HEK293 (cell line): Measurements from ENCODE around the gene MED16.

Source experiments
- CTCF ChIA-PET: fragments of 350-600 bp; formaldehyde crosslinking; extraction: SDS; loops from one replicate; lab custom pipeline; 2021; ENCODE audit warnings: antibody characterized with exemption; lab: Yijun Ruan, JAX
- POLR2A ChIA-PET: fragments of 300-600 bp; formaldehyde crosslinking; extraction: SDS; loops from one replicate; lab custom pipeline; 2020; ENCODE audit warnings: antibody characterized with exemption, inconsistent platforms; lab: Yijun Ruan, JAX
- H3K27ac ChIP-seq: fragments of 200-500 bp; sonication (Bioruptor generic); 2 replicates; pipeline ENCODE4 v1.5.1; 2014; ENCODE audit warnings: low read depth, low read length, control low read depth, inconsistent platforms; ENCODE audit errors: extremely low read depth
- H3K36me3 ChIP-seq, 2 experiments: fragments of 200-500 bp in 1 of 2; sonication (Bioruptor generic) in 1 of 2; 1 replicate in 1 of 2; 2 replicates in 1 of 2; pipeline ENCODE4 v1.5.1; 2014 to 2017; ENCODE audit warnings: inconsistent platforms in 2 of 2, low read length in 2 of 2; ENCODE audit not compliant: control insufficient read depth in 2 of 2, insufficient read depth in 1 of 2
- H3K4me1 ChIP-seq: fragments of 200-500 bp; sonication (Bioruptor generic); 2 replicates; pipeline ENCODE4 v1.5.1; 2014; ENCODE audit warnings: mild to moderate bottlenecking, low read length, inconsistent platforms; ENCODE audit not compliant: control insufficient read depth, insufficient read depth
- H3K4me3 ChIP-seq: 2 replicates; pipeline ENCODE4 v1.5.1; 2011; ENCODE audit warnings: low read depth, mild to moderate bottlenecking, control low read depth, low read length, moderate library complexity
- H3K9me3 ChIP-seq: fragments of 200-500 bp; sonication (Bioruptor generic); 2 replicates; pipeline ENCODE4 v1.5.1; 2014; ENCODE audit warnings: low read depth, low read length, inconsistent platforms; ENCODE audit not compliant: control insufficient read depth, insufficient read depth
- BCL11A ChIP-seq: fragments of 450-650 bp; formaldehyde crosslinking; IDR thresholded peaks from 2 replicates; pipeline ENCODE4 v1.5.1; 2016; ENCODE audit warnings: low read depth, missing biosample characterization, missing genetic modification characterization
- KLF8 ChIP-seq: fragments of 450-650 bp; formaldehyde crosslinking; IDR thresholded peaks from 2 replicates; pipeline ENCODE4 v1.5.1; 2016; ENCODE audit warnings: missing biosample characterization, missing genetic modification characterization
- SP2 ChIP-seq: fragments of 450-650 bp; formaldehyde crosslinking; IDR thresholded peaks from 2 replicates; pipeline ENCODE4 v1.5.1; 2016; ENCODE audit warnings: missing biosample characterization, missing genetic modification characterization
- WT1 ChIP-seq: fragments of 450-650 bp; formaldehyde crosslinking; IDR thresholded peaks from 2 replicates; pipeline ENCODE4 v1.5.1; 2016; ENCODE audit warnings: missing biosample characterization, missing genetic modification characterization
- YY1 ChIP-seq: fragments of 450-650 bp; formaldehyde crosslinking; IDR thresholded peaks from 2 replicates; pipeline ENCODE4 v1.5.1; 2018; ENCODE audit warnings: missing biosample characterization, missing genetic modification characterization
- ZBTB10 ChIP-seq: fragments of 450-650 bp; formaldehyde crosslinking; IDR thresholded peaks from 2 replicates; pipeline ENCODE4 v1.5.1; 2016; ENCODE audit warnings: missing biosample characterization, missing genetic modification characterization
- ZBTB21 ChIP-seq: fragments of 450-650 bp; formaldehyde crosslinking; IDR thresholded peaks from 2 replicates; pipeline ENCODE4 v1.5.1; 2017; ENCODE audit warnings: missing biosample characterization, missing genetic modification characterization
- ZFP69B ChIP-seq: fragments of 450-650 bp; formaldehyde crosslinking; IDR thresholded peaks from 2 replicates; pipeline ENCODE4 v1.5.1; 2016; ENCODE audit warnings: missing biosample characterization, missing genetic modification characterization
- ZNF16 ChIP-seq: fragments of 450-650 bp; formaldehyde crosslinking; IDR thresholded peaks from 2 replicates; pipeline ENCODE4 v1.5.1; 2016; ENCODE audit warnings: low read depth, missing biosample characterization, missing genetic modification characterization
- ZNF18 ChIP-seq: fragments of 450-650 bp; formaldehyde crosslinking; IDR thresholded peaks from 2 replicates; pipeline ENCODE4 v1.5.1; 2016; ENCODE audit warnings: missing biosample characterization, missing genetic modification characterization
- ZNF274 ChIP-seq, 2 experiments: fragments of 200-500 bp in 1 of 2; fragments of 450-650 bp in 1 of 2; sonication (Bioruptor generic) in 1 of 2; formaldehyde crosslinking in 1 of 2; IDR thresholded peaks; 2 replicates each; pipeline versions ENCODE4 v1.5.1 to v1.6.1; 2014 to 2016; ENCODE audit warnings: borderline replicate concordance in 1 of 2, inconsistent platforms in 1 of 2, low read length in 1 of 2, missing biosample characterization in 1 of 2, missing genetic modification characterization in 1 of 2
- ZNF324 ChIP-seq: fragments of 450-650 bp; formaldehyde crosslinking; IDR thresholded peaks from 2 replicates; pipeline ENCODE4 v1.5.1; 2016; ENCODE audit warnings: missing biosample characterization, missing genetic modification characterization
- ZNF510 ChIP-seq: fragments of 450-650 bp; formaldehyde crosslinking; IDR thresholded peaks from 2 replicates; pipeline ENCODE4 v1.5.1; 2018; ENCODE audit warnings: mild to moderate bottlenecking, missing genetic modification characterization, missing biosample characterization; ENCODE audit not compliant: insufficient replicate concordance
- ZNF530 ChIP-seq: fragments of 450-650 bp; formaldehyde crosslinking; IDR thresholded peaks from 2 replicates; pipeline ENCODE4 v1.5.1; 2016; ENCODE audit warnings: low read depth, missing biosample characterization, missing genetic modification characterization
- ZNF544 ChIP-seq: fragments of 450-650 bp; formaldehyde crosslinking; IDR thresholded peaks from 2 replicates; pipeline ENCODE4 v1.5.0; 2017; ENCODE audit warnings: missing biosample characterization, missing genetic modification characterization
- ZNF548 ChIP-seq: fragments of 450-650 bp; formaldehyde crosslinking; IDR thresholded peaks from 2 replicates; pipeline ENCODE4 v1.5.1; 2016; ENCODE audit warnings: missing biosample characterization, missing genetic modification characterization
- ZNF610 ChIP-seq: fragments of 450-650 bp; formaldehyde crosslinking; IDR thresholded peaks from 2 replicates; pipeline ENCODE4 v1.5.1; 2016; ENCODE audit warnings: missing biosample characterization, missing genetic modification characterization, borderline replicate concordance
- ZNF707 ChIP-seq: fragments of 450-650 bp; formaldehyde crosslinking; IDR thresholded peaks from 2 replicates; pipeline ENCODE4 v1.5.1; 2016; ENCODE audit warnings: missing biosample characterization, missing genetic modification characterization
- ZNF792 ChIP-seq: fragments of 450-650 bp; formaldehyde crosslinking; IDR thresholded peaks from 2 replicates; pipeline ENCODE4 v1.5.1; 2016; ENCODE audit warnings: missing biosample characterization, missing genetic modification characterization
- ZNF837 ChIP-seq: fragments of 450-650 bp; formaldehyde crosslinking; IDR thresholded peaks from 2 replicates; pipeline ENCODE4 v1.5.1; 2016; ENCODE audit warnings: missing biosample characterization, missing genetic modification characterization
- ZSCAN5A ChIP-seq: fragments of 450-650 bp; formaldehyde crosslinking; IDR thresholded peaks from 2 replicates; pipeline ENCODE4 v1.5.1; 2016; ENCODE audit warnings: missing biosample characterization, missing genetic modification characterization
- TF ChIP-seq, protein P1 (sequence below): fragments of 450-650 bp; formaldehyde crosslinking; IDR thresholded peaks from 2 replicates; pipeline ENCODE4 v1.5.1; 2016; ENCODE audit warnings: missing biosample characterization, missing genetic modification characterization, borderline replicate concordance
- TF ChIP-seq, protein P2 (sequence below): fragments of 450-650 bp; formaldehyde crosslinking; IDR thresholded peaks from 2 replicates; pipeline ENCODE4 v1.5.1; 2017; ENCODE audit warnings: missing biosample characterization, missing genetic modification characterization

The MED16 gene

DNA sequence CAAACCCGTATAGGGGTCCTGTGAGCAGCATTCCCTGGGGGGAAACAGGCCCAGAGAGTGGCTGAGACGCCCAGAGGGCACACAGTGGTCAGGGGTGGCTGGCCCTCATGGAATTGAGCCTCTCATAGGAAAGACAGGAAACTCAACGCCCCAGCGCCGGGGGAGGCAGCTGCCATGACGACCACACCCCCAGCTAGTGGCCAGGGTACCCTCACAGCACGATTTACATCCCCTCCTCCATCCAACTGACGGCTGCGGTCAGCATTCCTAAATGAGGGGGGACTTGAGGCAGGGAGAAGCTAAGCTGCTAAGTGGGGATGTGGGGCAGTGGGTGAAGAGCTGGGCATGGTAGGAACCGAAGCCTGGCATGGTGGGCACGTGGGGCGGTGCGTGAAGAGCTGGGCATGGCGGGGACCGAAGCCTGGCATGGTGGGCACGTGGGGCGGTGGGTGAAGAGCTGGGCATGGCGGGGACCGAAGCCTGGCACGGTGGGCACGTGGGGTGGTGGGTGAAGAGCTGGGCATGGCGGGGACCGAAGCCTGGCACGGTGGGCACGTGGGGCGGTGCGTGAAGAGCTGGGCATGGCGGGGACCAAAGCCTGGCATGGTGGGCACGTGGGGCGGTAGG, 10.0 kb downstream of the MED16 start:
- Histone ChIP-seq H3K27ac (no peak overlapping the region), H3K4me1 (no peaks in the 10 kb centered on the region), H3K9me3 (no peaks in the 10 kb centered on the region), H3K36me3 (peaks cover 4 to 69% of the 10 kb centered on the region in 2 experiments; a peak in 2 of 3 replicates), H3K4me3 (no peak overlapping the region)
- ChIA-PET CTCF (interaction anchor here (0.5 to 0.9 kb wide), 4 partner anchors 19 to 139 kb away, joined by 3 to 4 read pairs (median 4); partner anchors contain the start of gene ELANE), POLR2A (interaction anchor here (1.6 kb wide), 1 partner anchor 12 kb away, joined by 4 read pairs; no protein-coding TSS in a partner anchor)
- TF ChIP-seq, protein P1, sequence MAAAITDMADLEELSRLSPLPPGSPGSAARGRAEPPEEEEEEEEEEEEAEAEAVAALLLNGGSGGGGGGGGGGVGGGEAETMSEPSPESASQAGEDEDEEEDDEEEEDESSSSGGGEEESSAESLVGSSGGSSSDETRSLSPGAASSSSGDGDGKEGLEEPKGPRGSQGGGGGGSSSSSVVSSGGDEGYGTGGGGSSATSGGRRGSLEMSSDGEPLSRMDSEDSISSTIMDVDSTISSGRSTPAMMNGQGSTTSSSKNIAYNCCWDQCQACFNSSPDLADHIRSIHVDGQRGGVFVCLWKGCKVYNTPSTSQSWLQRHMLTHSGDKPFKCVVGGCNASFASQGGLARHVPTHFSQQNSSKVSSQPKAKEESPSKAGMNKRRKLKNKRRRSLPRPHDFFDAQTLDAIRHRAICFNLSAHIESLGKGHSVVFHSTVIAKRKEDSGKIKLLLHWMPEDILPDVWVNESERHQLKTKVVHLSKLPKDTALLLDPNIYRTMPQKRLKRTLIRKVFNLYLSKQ = no peak
- TF ChIP-seq ZNF510 (tag by site-specific recombination) = no peak
- TF ChIP-seq ZNF544 (tag by site-specific recombination) = no peak
- TF ChIP-seq KLF8 = no peak
- no peak for TF ChIP-seq ZBTB21 (tag by site-specific recombination)
- TF ChIP-seq BCL11A = no peak
- TF ChIP-seq ZNF548 (tag by site-specific recombination) = no peak
- no peak for TF ChIP-seq ZBTB10 (tag by site-specific recombination)
- TF ChIP-seq ZNF18 (tag by site-specific recombination) = no peak
- no peak for TF ChIP-seq ZNF610 (tag by site-specific recombination)
- TF ChIP-seq YY1 (tag by site-specific recombination) = no peak

- H3K36me3 ChIP-seq = peaks cover 0 to 67% of the 10 kb centered on the region in 2 experiments; a peak in 2 of 3 replicates
- CTCF ChIA-PET = interaction anchor here (0.6 to 1.1 kb wide), 3 partner anchors 41 to 216 kb away, joined by 3 to 4 read pairs (median 3); no protein-coding TSS in a partner anchor
- TF ChIP-seq ZNF707 (no peak), ZNF530 (tag by site-specific recombination) (no peak), ZFP69B (no peak), WT1 (tag by site-specific recombination) (no peak), ZNF837 (tag by site-specific recombination) (no peak), ZNF274 (IDR thresholded peaks at IDR 0.05; ENCODE audit: low read length) (no peak), ZNF274 (tag by site-specific recombination; IDR thresholded peaks at IDR 0.05; ENCODE audit: borderline replicate concordance) (no peak), ZSCAN5A (tag by site-specific recombination) (no peak), ZNF18 (tag by site-specific recombination) (no peak), ZNF324 (tag by site-specific recombination) (no peak), SP2 (tag by site-specific recombination) (no peak), ZNF792 (tag by site-specific recombination) (no peak), KLF8 (no peak), ZNF16 (no peak)
- TF ChIP-seq, protein P2, sequence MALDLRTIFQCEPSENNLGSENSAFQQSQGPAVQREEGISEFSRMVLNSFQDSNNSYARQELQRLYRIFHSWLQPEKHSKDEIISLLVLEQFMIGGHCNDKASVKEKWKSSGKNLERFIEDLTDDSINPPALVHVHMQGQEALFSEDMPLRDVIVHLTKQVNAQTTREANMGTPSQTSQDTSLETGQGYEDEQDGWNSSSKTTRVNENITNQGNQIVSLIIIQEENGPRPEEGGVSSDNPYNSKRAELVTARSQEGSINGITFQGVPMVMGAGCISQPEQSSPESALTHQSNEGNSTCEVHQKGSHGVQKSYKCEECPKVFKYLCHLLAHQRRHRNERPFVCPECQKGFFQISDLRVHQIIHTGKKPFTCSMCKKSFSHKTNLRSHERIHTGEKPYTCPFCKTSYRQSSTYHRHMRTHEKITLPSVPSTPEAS (tag by site-specific recombination) = no peak
These were observed 11.5 kb downstream of the MED16 start for GRCh38 chr19:881385-882071.

More at GRCh38 chr19:881385-882071, 11.5 kb downstream of the MED16 start:
- H3K4me1 ChIP-seq = no peaks in the 10 kb centered on the region
- no peak overlapping the region for H3K27ac ChIP-seq
- H3K4me3 ChIP-seq = no peak overlapping the region
- no peaks in the 10 kb centered on the region for H3K9me3 ChIP-seq
- POLR2A ChIA-PET = interaction anchor here (1.6 kb wide), 1 partner anchor 14 kb away, joined by 4 read pairs; no protein-coding TSS in a partner anchor
